GM12801 (cell line): Measurements from ENCODE around the gene SUFU.

ENCODE experiments used
- TF ChIP-seq, protein P1 (sequence below): IDR thresholded peaks from one replicate; pipeline ENCODE4 v1.5.1; 2011; ENCODE audit warnings: control low read depth; ENCODE audit not compliant: insufficient read length; ENCODE audit errors: extremely low read depth

SUFU gene

DNA sequence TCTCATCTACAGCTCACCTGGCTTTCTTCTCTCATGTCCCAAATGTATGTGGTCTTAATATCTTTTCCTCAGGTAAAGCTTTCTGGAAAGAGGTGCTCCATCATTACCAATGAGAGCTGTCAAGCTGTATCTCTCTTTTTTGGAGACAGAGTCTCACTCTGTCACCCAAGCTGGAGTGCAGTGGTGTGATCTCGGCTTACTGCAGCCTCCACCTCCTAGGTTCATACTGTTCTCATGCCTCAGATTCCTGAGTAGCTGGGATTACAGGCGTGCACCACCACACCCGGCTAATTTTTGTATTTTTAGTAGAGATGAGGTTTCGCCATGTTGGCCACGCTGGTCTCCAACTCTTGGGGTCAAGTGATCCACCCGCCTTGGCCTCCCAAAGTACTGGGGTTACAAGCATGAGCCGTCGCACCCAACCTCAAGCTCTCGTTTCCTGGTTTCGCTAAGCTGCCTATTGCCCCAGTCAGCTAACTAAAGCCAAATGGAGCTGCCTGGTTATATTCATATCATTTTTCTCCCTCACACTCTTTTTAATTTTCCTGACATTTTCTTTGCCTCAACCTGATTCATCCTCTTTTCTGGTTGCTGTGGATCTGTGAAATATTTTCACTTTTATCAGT lies 60.5 kb downstream of the SUFU start:
- TF ChIP-seq, protein P1, sequence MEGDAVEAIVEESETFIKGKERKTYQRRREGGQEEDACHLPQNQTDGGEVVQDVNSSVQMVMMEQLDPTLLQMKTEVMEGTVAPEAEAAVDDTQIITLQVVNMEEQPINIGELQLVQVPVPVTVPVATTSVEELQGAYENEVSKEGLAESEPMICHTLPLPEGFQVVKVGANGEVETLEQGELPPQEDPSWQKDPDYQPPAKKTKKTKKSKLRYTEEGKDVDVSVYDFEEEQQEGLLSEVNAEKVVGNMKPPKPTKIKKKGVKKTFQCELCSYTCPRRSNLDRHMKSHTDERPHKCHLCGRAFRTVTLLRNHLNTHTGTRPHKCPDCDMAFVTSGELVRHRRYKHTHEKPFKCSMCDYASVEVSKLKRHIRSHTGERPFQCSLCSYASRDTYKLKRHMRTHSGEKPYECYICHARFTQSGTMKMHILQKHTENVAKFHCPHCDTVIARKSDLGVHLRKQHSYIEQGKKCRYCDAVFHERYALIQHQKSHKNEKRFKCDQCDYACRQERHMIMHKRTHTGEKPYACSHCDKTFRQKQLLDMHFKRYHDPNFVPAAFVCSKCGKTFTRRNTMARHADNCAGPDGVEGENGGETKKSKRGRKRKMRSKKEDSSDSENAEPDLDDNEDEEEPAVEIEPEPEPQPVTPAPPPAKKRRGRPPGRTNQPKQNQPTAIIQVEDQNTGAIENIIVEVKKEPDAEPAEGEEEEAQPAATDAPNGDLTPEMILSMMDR, result no peak

DNA sequence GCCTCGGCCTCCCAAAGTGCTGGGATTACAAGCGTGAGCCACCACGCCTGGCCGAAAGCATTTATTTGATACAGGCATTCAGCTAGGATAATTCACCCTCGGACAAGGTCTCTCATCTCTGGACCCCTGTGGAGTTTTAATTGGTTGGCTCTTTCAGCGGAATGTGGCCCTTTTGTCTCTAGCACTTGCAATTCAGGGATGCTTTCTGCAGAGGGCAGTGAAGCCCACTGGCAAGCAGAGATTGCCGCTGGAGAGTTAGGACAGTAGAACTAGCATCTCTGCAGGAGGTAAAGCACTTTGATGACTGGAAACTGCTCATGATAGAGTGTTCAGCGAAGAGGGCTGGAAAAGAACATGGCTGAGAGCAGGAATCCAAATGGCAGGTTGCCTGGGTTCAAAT lies 62.0 kb downstream of the SUFU start:
- TF ChIP-seq, protein P1, result no peak

DNA sequence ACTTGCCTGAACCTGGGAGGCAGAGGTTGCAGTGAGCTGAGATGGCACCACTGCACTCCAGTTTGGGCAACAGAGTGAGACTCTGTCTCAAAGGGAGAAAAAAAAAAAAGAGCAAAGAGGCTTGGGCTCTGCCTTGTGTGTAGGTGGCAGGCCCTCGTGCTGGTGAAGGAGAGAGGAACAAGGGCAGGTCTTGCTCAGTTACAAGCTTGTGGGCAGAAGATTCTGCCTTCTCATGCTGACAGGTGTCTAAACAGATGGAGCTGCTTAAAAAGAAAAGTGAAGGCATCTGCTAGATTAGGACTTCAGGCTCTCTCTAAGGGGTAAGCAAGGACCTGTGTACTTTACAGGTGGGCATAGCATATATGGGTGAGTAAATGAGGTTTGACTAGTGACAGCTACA lies 75.0 kb downstream of the SUFU start:
- TF ChIP-seq, protein P1, result no peak

DNA sequence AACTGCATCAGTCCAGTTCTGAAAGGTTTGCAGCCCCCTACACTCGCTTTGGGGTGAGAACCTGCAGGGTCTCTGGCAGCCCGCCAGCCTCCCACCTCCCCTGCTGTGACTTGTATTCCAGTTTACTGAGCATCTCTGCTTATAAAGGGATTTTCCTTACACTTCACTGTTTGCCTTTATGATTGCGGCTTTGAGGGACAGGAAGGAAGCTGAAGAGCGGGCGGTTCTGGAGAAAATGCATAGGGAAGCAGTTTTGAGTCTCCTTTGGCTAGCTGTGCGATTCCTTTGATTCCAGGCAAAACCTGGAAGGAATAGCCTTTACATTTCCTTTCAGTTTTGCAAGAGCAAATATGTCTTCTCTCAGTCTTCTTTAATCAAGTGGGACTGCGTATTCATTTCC lies 75.6 kb downstream of the SUFU start:
- TF ChIP-seq, protein P1, result no peak

DNA sequence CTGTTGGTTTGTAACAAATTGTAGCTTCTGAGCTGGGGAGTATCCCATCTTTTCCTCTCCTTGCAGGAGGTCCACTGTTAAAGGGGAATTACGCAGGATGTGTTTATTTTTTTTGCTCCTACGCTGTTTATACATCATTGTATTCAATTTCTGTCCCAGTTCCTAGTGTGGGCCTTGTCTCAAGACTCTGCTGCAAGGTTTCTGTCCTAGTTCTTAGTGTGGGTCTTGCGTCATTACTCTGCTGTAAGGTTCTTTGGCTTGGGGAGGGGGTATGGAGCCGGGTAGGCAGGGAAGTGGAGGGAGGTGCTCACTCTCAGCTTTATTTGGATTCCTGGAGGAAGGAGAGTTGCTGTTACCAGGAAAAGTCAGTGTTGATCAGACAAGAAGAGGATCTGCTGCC lies 76.5 kb downstream of the SUFU start:
- TF ChIP-seq, protein P1, result no peak

DNA sequence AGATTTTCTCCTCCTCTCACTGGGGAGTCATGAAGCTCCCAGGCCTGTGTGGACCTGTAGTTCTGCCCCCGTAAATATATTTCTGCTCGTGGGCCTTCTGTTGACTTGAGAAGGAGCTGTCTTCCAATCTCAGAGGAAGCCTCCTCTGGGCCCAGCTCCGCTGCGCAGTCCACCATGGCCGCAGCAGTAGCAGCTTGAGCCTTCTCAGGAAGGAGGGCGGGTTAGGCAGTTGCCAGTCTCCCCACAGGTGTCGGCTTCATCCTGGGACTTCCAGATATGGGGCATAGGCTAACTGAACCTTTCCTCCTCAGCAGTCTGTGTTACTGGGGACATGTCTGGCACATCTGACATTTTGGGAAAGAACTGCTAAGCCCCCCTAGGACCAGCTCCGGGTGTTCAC lies 77.6 kb downstream of the SUFU start:
- TF ChIP-seq, protein P1, result no peak

DNA sequence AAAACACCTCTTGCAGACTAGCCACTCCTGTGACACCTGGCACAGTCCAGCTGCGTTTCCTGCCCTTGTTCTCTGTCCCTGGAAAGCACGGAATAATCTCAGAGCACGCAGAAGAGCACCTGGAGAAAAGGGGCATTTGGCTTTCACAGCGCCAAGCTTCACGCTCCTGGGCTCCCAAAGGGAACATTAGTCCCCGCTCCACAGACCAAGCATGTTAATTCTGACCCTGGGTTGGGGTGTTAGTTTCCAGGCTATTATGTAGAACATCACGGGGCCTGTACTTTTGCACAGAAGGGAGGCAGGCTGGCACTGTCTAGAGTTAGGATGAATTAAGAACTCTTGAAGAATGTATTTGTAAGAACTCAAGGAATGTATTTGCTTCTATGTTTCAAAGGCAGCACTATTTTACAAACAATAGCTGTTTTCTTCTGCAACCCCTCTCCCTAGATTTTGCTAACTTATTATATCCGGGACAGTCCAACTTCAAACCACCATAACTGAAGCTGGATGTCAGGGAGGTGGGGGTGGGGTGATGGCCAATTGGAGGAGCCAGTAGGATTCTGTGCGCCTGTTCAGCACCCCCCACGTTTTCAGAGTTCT lies 78.3 kb downstream of the SUFU start:
- TF ChIP-seq, protein P1, result no peak
